WERI-Rb-1 (cell line): ENCODE results near the gene MAD1L1.

Experiments
- DNase-seq: peaks from one replicate; pipeline ENCODE4 v3.0.0-alpha.2; 2020
- H3K27ac ChIP-seq: fragments of 250-450 bp; sonication (Bioruptor Pico); 2 replicates; pipeline ENCODE4 v1.5.1; 2020; ENCODE audit warnings: mild to moderate bottlenecking, moderate library complexity
- H3K27me3 ChIP-seq: fragments of 250-450 bp; sonication (Bioruptor Pico); 2 replicates; pipeline ENCODE4 v1.5.1; 2021; ENCODE audit warnings: mild to moderate bottlenecking, low read depth, moderate library complexity; ENCODE audit not compliant: insufficient read depth, severe bottlenecking
- H3K36me3 ChIP-seq: fragments of 250-450 bp; sonication (Bioruptor Pico); 2 replicates; pipeline ENCODE4 v1.5.1; 2020; ENCODE audit warnings: mild to moderate bottlenecking, moderate library complexity
- H3K4me3 ChIP-seq: 2 replicates; pipeline ENCODE4 v1.5.1; 2011; ENCODE audit warnings: low read depth, mild to moderate bottlenecking, control low read depth, low read length
- H3K9me3 ChIP-seq: fragments of 250-450 bp; sonication (Bioruptor Pico); 2 replicates; pipeline ENCODE4 v1.5.1; 2021; ENCODE audit warnings: mild to moderate bottlenecking, moderate library complexity; ENCODE audit not compliant: severe bottlenecking
- CTCF ChIP-seq: IDR thresholded peaks from 2 replicates; pipeline ENCODE4 v1.5.1; 2011; ENCODE audit warnings: low read depth, mild to moderate bottlenecking, control low read depth, inconsistent platforms, low read length

Gene MAD1L1

GRCh38 chr7:1813394-1814088 lies 419.2 kb downstream of the MAD1L1 start:
- Histone ChIP-seq H3K27me3 (no peaks in the 10 kb centered on the region), H3K9me3 (no peaks in the 10 kb centered on the region), H3K36me3 (no peaks in the 10 kb centered on the region; the same call in 1 of the 2 replicates), H3K27ac (peak overlapping the region; percentile 52), H3K4me3 (no peak overlapping the region)
- no peak for TF ChIP-seq CTCF
- DNase-seq, result peak; percentile 20

GRCh38 chr7:1812509-1813393 lies 420.0 kb downstream of the MAD1L1 start:
- peak overlapping the region; percentile 52 for H3K27ac ChIP-seq
- H3K4me3 ChIP-seq, result peak overlapping the region; percentile 23
- H3K36me3 ChIP-seq, result no peaks in the 10 kb centered on the region; the same call in 1 of the 2 replicates
- no peaks in the 10 kb centered on the region for H3K27me3 ChIP-seq
- TF ChIP-seq CTCF, result peak; percentile 71
- peak; percentile 87 for DNase-seq
- no peaks in the 10 kb centered on the region for H3K9me3 ChIP-seq

GRCh38 chr7:1811850-1812508 lies 420.8 kb downstream of the MAD1L1 start:
- peak; percentile 18 for DNase-seq
- Histone ChIP-seq H3K4me3 (no peak overlapping the region), H3K36me3 (no peaks in the 10 kb centered on the region; the same call in 1 of the 2 replicates), H3K27ac (peak overlapping the region; percentile 52), H3K9me3 (no peaks in the 10 kb centered on the region), H3K27me3 (no peaks in the 10 kb centered on the region)
- TF ChIP-seq CTCF, result no peak

GRCh38 chr7:1810961-1811849 lies 421.5 kb downstream of the MAD1L1 start:
- no peak for DNase-seq

More at GRCh38 chr7:1810961-1811849, 421.5 kb downstream of the MAD1L1 start:
- no peaks in the 10 kb centered on the region; the same call in 1 of the 2 replicates for H3K36me3 ChIP-seq
- H3K4me3 ChIP-seq, result no peak overlapping the region
- H3K27ac ChIP-seq, result no peak overlapping the region; the same call in 1 of the 2 replicates
- no peaks in the 10 kb centered on the region for H3K9me3 ChIP-seq
- TF ChIP-seq CTCF, result no peak
- no peaks in the 10 kb centered on the region for H3K27me3 ChIP-seq
